K562 (cell line): ENCODE results near the gene PHF5A. TPM values are rescaled to one million over a fixed set of nuclear protein-coding genes. Genes with fewer than 3 reads are reported as not detected.

Experiments
- ARID2 ChIP-seq: fragments of 450-650 bp; IDR thresholded peaks from 2 replicates; pipeline ENCODE4 v1.6.1; 2017; ENCODE audit warnings: antibody characterized with exemption, mild to moderate bottlenecking
- BRD4 ChIP-seq: fragments of 200-600 bp; sonication (generic); IDR thresholded peaks from 2 replicates; pipeline ENCODE4 v1.6.1; 2017; ENCODE audit warnings: inconsistent platforms
- CSDE1 ChIP-seq, 2 experiments: fragments of 450-650 bp; IDR thresholded peaks; 2 replicates each; pipeline ENCODE4 v1.6.1; 2016; ENCODE audit warnings: mild to moderate bottlenecking in 1 of 2
- MAFK ChIP-seq: IDR thresholded peaks from 2 replicates; pipeline ENCODE4 v1.6.1; 2011; ENCODE audit warnings: low read length, improper control_type of control experiment
- NONO ChIP-seq, 2 experiments: fragments of 200-400 bp in 1 of 2; fragments of 450-650 bp in 1 of 2; formaldehyde crosslinking in 1 of 2; IDR thresholded peaks; 2 replicates each; pipeline ENCODE4 v1.6.1; 2017; ENCODE audit warnings: low read depth in 2 of 2, mild to moderate bottlenecking in 2 of 2, moderate library complexity in 2 of 2, low read length in 1 of 2
- NUFIP1 ChIP-seq: fragments of 450-650 bp; IDR thresholded peaks from 2 replicates; pipeline ENCODE4 v1.6.1; 2018; ENCODE audit not compliant: partially characterized antibody
- PHTF2 ChIP-seq: fragments of 250-450 bp; sonication (Bioruptor Pico); IDR thresholded peaks from 2 replicates; pipeline ENCODE4 v1.5.0; 2021; ENCODE audit warnings: mild to moderate bottlenecking
- SLC30A9 ChIP-seq: fragments of 250-450 bp; sonication (Bioruptor Pico); IDR thresholded peaks from 2 replicates; pipeline ENCODE4 v1.8.0; 2022; ENCODE audit warnings: mild to moderate bottlenecking, moderate library complexity
- SMARCA4 ChIP-seq: fragments of 450-650 bp; IDR thresholded peaks from 2 replicates; pipeline ENCODE4 v1.6.1; 2016
- SREBF2 ChIP-seq: sonication (generic); formaldehyde crosslinking; IDR thresholded peaks from 2 replicates; pipeline ENCODE4 v1.4.0; 2020; ENCODE audit warnings: mild to moderate bottlenecking, missing genetic modification reagents
- XRCC3 ChIP-seq: fragments of 450-650 bp; IDR thresholded peaks from 2 replicates; pipeline ENCODE4 v1.6.1; 2017; ENCODE audit warnings: mild to moderate bottlenecking, moderate library complexity
- ZC3H4 ChIP-seq: sonication (generic); formaldehyde crosslinking; IDR thresholded peaks from 2 replicates; pipeline ENCODE4 v1.9.0; 2021; ENCODE audit warnings: missing genetic modification reagents, borderline replicate concordance
- ZNF764 ChIP-seq: fragments of 250-450 bp; sonication (Bioruptor Pico); IDR thresholded peaks from 2 replicates; pipeline ENCODE4 v1.4.0; 2020; ENCODE audit warnings: low read depth, mild to moderate bottlenecking, moderate library complexity
- ZSCAN32 ChIP-seq: fragments of 450-650 bp; formaldehyde crosslinking; IDR thresholded peaks from 2 replicates; pipeline ENCODE4 v1.4.0; 2020; ENCODE audit warnings: mild to moderate bottlenecking, moderate library complexity
- polyA plus RNA-seq, 8 experiments: library from polyadenylated mRNA; depleted of rRNA in 4 of 8; stranded (reverse) in 5 of 8; unstranded in 3 of 8; fragments of >200 nt; fragmentation: Nextera tagmentation in 2 of 8; fragmentation: Illumina TruSeq in 1 of 8; extraction: Ambion mirVana in 2 of 8; extraction: Trizol in 1 of 8; gene quantifications; 2 replicates each; pipeline versions ENCODE4 v1.2.1 to v1.2.3, GENCODE V29; 2011 to 2014; ENCODE audit warnings: inconsistent platforms in 1 of 8, missing spikeins in 1 of 8
- total RNA-seq, 7 experiments: library from RNA; depleted of rRNA in 6 of 7; stranded (reverse); fragments of >200 nt in 6 of 7; fragmentation: Illumina TruSeq in 2 of 7; extraction: Trizol in 2 of 7; gene quantifications; 2 replicates each; pipeline versions ENCODE4 v1.2.1 to v1.2.3, GENCODE V29; 2011 to 2021; ENCODE audit warnings: low replicate concordance in 1 of 7
- TF ChIP-seq, protein P1 (sequence below): fragments of 450-650 bp; IDR thresholded peaks from 2 replicates; pipeline ENCODE4 v1.6.1; 2016; ENCODE audit warnings: borderline replicate concordance
- TF ChIP-seq, protein P2 (sequence below), 2 experiments: fragments of 450-650 bp; IDR thresholded peaks; 2 replicates each; pipeline ENCODE4 v1.6.1; 2016; ENCODE audit warnings: mild to moderate bottlenecking in 2 of 2, borderline replicate concordance in 1 of 2, low read depth in 1 of 2, moderate library complexity in 1 of 2
- TF ChIP-seq, protein P3 (sequence below), 2 experiments: fragments of 450-650 bp in 1 of 2; sonication (generic) in 1 of 2; formaldehyde crosslinking; conservative IDR thresholded peaks; 2 replicates each; pipeline versions ENCODE4 v1.4.0 to v1.8.1; 2020 to 2022; ENCODE audit warnings: mild to moderate bottlenecking in 1 of 2, missing genetic modification reagents in 1 of 2

The PHF5A gene
- total and polyA plus RNA-seq, 9 of the 15 experiments (the other 6 are each of a cell fraction or from before 2014, with no cell fraction given), result 14.2 to 144 (median 101) TPM

DNA sequence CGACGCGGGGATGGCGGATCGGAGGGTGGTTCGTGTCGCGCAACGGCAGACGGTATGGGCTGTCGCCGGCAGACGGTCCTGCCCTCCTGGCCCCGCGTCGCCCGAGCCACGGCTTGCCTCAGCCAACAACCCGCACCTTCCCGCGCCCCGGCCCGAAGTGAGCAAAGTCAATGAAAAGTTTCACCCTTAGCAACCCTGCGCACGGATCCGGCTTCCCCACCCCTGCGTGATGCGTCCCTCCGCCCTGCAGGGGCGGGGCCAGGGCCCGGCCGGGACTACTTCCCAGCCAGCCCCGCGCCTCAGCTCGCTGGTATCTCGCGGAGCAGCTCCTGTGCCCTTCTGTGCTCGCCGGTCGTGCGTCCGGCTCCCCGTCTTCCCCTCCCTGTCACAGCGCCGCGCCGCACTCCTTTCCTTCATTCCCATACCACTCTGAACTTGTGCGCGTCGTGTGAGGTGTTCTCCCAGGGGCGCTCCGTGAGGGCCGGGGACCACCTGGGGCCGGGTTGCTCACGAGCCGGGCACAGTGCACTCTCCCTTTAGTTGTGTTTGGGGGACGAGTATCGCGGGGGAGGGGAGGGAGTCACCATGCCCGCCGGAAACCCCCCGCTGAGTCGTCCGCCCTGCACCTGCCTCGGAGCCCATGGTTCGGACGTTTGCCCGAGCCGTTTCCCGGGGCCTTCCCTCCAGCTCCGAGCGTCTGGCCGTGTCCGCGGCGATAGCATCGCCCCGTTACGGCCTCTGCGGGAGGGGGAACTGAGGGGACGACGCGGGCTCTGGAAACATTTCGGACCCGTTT, 21.7 kb downstream of the PHF5A start, which contains the start of gene TOB2 (continued):
- TF ChIP-seq, protein P1, sequence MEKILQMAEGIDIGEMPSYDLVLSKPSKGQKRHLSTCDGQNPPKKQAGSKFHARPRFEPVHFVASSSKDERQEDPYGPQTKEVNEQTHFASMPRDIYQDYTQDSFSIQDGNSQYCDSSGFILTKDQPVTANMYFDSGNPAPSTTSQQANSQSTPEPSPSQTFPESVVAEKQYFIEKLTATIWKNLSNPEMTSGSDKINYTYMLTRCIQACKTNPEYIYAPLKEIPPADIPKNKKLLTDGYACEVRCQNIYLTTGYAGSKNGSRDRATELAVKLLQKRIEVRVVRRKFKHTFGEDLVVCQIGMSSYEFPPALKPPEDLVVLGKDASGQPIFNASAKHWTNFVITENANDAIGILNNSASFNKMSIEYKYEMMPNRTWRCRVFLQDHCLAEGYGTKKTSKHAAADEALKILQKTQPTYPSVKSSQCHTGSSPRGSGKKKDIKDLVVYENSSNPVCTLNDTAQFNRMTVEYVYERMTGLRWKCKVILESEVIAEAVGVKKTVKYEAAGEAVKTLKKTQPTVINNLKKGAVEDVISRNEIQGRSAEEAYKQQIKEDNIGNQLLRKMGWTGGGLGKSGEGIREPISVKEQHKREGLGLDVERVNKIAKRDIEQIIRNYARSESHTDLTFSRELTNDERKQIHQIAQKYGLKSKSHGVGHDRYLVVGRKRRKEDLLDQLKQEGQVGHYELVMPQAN, result 0 out of 2 replicates have a peak, but pooled peaks have one; percentile 40
- TF ChIP-seq PHTF2 (CRISPR knock-in tag), result no peak
- 0 out of 2 replicates have a peak, but pooled peaks have one; percentile 9 for TF ChIP-seq MAFK
- no peak for TF ChIP-seq XRCC3
- TF ChIP-seq, protein P2, sequence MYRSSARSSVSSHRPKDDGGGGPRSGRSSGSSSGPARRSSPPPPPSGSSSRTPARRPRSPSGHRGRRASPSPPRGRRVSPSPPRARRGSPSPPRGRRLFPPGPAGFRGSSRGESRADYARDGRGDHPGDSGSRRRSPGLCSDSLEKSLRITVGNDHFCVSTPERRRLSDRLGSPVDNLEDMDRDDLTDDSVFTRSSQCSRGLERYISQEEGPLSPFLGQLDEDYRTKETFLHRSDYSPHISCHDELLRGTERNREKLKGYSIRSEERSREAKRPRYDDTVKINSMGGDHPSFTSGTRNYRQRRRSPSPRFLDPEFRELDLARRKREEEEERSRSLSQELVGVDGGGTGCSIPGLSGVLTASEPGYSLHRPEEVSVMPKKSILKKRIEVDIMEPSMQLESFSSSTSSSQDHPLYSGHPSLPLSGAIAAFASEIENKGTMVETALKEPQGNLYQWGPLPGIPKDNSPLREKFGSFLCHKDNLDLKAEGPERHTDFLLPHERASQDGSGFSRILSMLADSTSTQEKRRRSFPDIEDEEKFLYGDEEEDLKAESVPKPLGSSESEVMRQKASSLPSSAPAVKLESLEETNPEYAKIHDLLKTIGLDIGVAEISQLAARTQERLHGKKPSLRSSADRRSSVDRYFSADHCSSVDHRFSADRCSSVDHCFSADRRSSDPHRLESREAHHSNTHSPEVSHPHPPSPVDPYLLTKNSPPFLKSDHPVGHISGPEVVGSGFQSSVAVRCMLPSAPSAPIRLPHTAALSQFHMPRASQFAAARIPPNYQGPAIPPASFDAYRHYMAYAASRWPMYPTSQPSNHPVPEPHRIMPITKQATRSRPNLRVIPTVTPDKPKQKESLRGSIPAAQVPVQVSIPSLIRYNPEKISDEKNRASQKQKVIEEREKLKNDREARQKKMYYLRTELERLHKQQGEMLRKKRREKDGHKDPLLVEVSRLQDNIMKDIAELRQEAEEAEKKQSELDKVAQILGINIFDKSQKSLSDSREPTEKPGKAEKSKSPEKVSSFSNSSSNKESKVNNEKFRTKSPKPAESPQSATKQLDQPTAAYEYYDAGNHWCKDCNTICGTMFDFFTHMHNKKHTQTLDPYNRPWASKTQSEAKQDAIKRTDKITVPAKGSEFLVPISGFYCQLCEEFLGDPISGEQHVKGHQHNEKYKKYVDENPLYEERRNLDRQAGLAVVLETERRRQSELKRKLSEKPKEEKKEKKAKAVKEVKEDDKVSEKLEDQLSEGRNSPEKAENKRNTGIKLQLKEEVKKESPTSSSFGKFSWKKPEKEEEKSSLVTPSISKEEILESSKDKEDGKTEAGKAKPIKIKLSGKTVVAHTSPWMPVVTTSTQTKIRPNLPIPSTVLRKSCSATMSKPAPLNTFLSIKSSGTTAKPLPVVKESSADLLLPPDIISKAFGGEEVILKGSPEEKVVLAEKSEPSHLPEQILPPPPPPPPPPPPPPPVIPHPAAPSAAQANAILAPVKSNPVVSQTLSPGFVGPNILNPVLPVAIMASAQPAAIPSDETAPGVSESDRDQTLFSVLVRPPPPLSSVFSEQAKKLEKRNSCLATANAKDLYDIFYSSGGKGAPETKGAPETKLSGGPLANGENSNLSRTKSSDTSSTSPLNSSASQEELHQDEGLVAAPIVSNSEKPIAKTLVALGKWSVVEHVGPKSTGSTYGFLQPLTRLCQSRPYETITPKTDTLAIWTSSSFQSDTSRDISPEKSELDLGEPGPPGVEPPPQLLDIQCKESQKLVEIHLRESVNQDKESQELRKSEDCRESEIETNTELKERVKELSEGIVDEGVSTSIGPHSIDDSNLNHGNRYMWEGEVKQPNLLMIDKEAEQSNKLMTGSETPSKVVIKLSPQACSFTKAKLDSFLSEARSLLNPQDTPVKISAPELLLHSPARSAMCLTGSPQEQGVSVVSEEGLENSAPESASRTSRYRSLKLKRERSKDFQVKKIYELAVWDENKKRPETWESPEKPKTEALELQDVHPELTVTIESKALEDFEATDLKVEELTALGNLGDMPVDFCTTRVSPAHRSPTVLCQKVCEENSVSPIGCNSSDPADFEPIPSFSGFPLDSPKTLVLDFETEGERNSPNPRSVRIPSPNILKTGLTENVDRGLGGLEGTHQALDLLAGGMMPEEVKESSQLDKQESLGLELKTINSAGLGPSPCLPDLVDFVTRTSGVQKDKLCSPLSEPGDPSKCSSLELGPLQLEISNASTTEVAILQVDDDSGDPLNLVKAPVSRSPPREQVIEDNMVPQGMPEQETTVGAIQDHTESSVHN (IDR thresholded peaks at IDR 0.05; ENCODE audit: borderline replicate concordance in 1 of 2, low read depth in 1 of 2), result no peak
- 0 out of 2 replicates have a peak, but pooled peaks have one; percentile 21 for TF ChIP-seq SMARCA4
- TF ChIP-seq SREBF2, result no peak
- no peak for TF ChIP-seq ZNF764 (CRISPR knock-in tag)
- TF ChIP-seq ARID2, result no peak
- TF ChIP-seq ZC3H4, result peak; percentile 87
- no peak for TF ChIP-seq SLC30A9 (CRISPR knock-in tag)
- peak; percentile 50 to 98; a peak in 3 of 4 replicates for TF ChIP-seq NONO (IDR thresholded peaks at IDR 0.05; ENCODE audit: low read depth in 2 of 2, low read length in 1 of 2)
- no peak for TF ChIP-seq ZSCAN32 (CRISPR knock-in tag)
- TF ChIP-seq, protein P3, sequence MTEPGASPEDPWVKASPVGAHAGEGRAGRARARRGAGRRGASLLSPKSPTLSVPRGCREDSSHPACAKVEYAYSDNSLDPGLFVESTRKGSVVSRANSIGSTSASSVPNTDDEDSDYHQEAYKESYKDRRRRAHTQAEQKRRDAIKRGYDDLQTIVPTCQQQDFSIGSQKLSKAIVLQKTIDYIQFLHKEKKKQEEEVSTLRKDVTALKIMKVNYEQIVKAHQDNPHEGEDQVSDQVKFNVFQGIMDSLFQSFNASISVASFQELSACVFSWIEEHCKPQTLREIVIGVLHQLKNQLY (CRISPR knock-in tag; conservative IDR thresholded peaks at IDR 0.05), result no peak
- no peak for TF ChIP-seq NUFIP1
- TF ChIP-seq BRD4, result no peak
- TF ChIP-seq CSDE1 (IDR thresholded peaks at IDR 0.05), result no peak; a peak in 1 of 4 replicates
